ENCODE results near the gene SLC51A. TPM values are rescaled to one million over a fixed set of nuclear protein-coding genes. Genes with fewer than 3 reads are reported as not detected.

SLC51A gene
- polyA plus RNA-seq, 1 experiment, result not detected

GRCh38 chr3:196227629-196228493, 11.5 kb downstream of the SLC51A start:
- Histone ChIP-seq H3K4me3 (ENCODE audit: low read depth, low read length) (no peak overlapping the region), H3K36me3 (ENCODE audit: control insufficient read depth, insufficient read depth, low read length) (no peaks in the 10 kb centered on the region), H3K27me3 (ENCODE audit: control insufficient read depth, insufficient read depth, low read length) (peaks cover 2% of the 10 kb centered on the region; the same call in 1 of the 2 replicates)
- 0 out of 2 replicates have a peak, but pooled peaks have one; percentile 3 for TF ChIP-seq CTCF (IDR thresholded peaks at IDR 0.05; ENCODE audit: insufficient read depth, low read depth, low read length)
- no peak for DNase-seq (ENCODE audit: low read depth)
- ChIA-PET CTCF (interaction anchor here (1.1 kb wide), 1 partner anchor 293 kb away, joined by 3 read pairs; no protein-coding TSS in a partner anchor), POLR2A (interaction anchor here (0.5 kb wide), 1 partner anchor 9 kb away, joined by 4 read pairs; no protein-coding TSS in a partner anchor)

GRCh38 chr3:196232154-196232881, 16.0 kb downstream of the SLC51A start:
- POLR2A ChIA-PET, result no interaction called here
- DNase-seq (ENCODE audit: low read depth), result no peak
- CTCF ChIA-PET, result no interaction called here
- Histone ChIP-seq H3K36me3 (ENCODE audit: control insufficient read depth, insufficient read depth, low read length) (peaks cover 4% of the 10 kb centered on the region), H3K4me3 (ENCODE audit: low read depth, low read length) (no peak overlapping the region), H3K27me3 (ENCODE audit: control insufficient read depth, insufficient read depth, low read length) (no peaks in the 10 kb centered on the region)
- TF ChIP-seq CTCF (IDR thresholded peaks at IDR 0.05; ENCODE audit: insufficient read depth, low read depth, low read length), result no peak

- Histone ChIP-seq H3K27me3 (ENCODE audit: control insufficient read depth, insufficient read depth, low read length) (no peaks in the 10 kb centered on the region), H3K4me3 (ENCODE audit: low read depth, low read length) (no peak overlapping the region), H3K36me3 (ENCODE audit: control insufficient read depth, insufficient read depth, low read length) (peaks cover 5% of the 10 kb centered on the region)
- DNase-seq (ENCODE audit: low read depth), result no peak
- ChIA-PET CTCF (no interaction called here), POLR2A (no interaction called here)
- TF ChIP-seq CTCF (IDR thresholded peaks at IDR 0.05; ENCODE audit: insufficient read depth, low read depth, low read length), result no peak
Observed at GRCh38 chr3:196232882-196233251, 16.5 kb downstream of the SLC51A start.

- no peak overlapping the region for H3K4me3 ChIP-seq (ENCODE audit: low read depth, low read length)
- POLR2A ChIA-PET, result interaction anchor here (0.7 kb wide), 1 partner anchor 18 kb away, joined by 3 read pairs; no protein-coding TSS in a partner anchor
- peaks cover 11% of the 10 kb centered on the region for H3K36me3 ChIP-seq (ENCODE audit: control insufficient read depth, insufficient read depth, low read length)
- no peak for DNase-seq (ENCODE audit: low read depth)
- no peaks in the 10 kb centered on the region for H3K27me3 ChIP-seq (ENCODE audit: control insufficient read depth, insufficient read depth, low read length)
- CTCF ChIA-PET, result interaction anchor here (0.7 to 1.4 kb wide), 3 partner anchors 16 to 99 kb away, joined by 3 read pairs; no protein-coding TSS in a partner anchor
- TF ChIP-seq CTCF (IDR thresholded peaks at IDR 0.05; ENCODE audit: insufficient read depth, low read depth, low read length), result no peak
Observed at GRCh38 chr3:196235452-196236122, 19.3 kb downstream of the SLC51A start.

Measured in BJ (cell line).